Caco-2 (cell line): ENCODE results near the gene GIMD1. TPM values are rescaled to one million over a fixed set of nuclear protein-coding genes. Genes with fewer than 3 reads are reported as not detected.
"Not testable (repeated sequence)": the region's sequence is repeated elsewhere in the genome, so short reads cannot be mapped to it uniquely, and the experiment has no call there.

Source experiments
- BruUV-seq: library from RNA; stranded (reverse); fragments of 400-500 nt; replicated peaks from 2 replicates; lab custom pipeline; 2021; lab: Mats Ljungman, UMichigan
- CTCF ChIA-PET: fragments of 300-600 bp; sonication (Branson Sonifier 250); formaldehyde crosslinking; loops from one replicate; lab custom pipeline; 2022; ENCODE audit warnings: antibody characterized with exemption; lab: Charles Lee
- POLR2A ChIA-PET: fragments of 300-600 bp; sonication (Branson Sonifier 250); formaldehyde crosslinking; loops from one replicate; lab custom pipeline; 2022; ENCODE audit warnings: antibody characterized with exemption; lab: Charles Lee
- DNase-seq, 2 experiments: peaks; one replicate each; pipeline versions ENCODE4 v3.0.0 to v3.0.0-alpha.2; 2020 to 2022
- H3K27me3 ChIP-seq: replicated peaks from 2 replicates; pipeline ENCODE4 v1.6.0; 2011; ENCODE audit warnings: low read length; ENCODE audit not compliant: control insufficient read depth, insufficient read depth
- H3K36me3 ChIP-seq: 2 replicates; pipeline ENCODE4 v1.5.1; 2011; ENCODE audit warnings: low read length; ENCODE audit not compliant: control insufficient read depth, insufficient read depth
- H3K4me1 ChIP-seq: fragments of 250-450 bp; sonication (Bioruptor Pico); 2 replicates; pipeline ENCODE4 v1.5.1; 2020; ENCODE audit warnings: mild to moderate bottlenecking
- H3K4me3 ChIP-seq: 2 replicates; pipeline ENCODE4 v1.5.1; 2011; ENCODE audit warnings: low read depth, mild to moderate bottlenecking, control low read depth, low read length
- H3K9me3 ChIP-seq: fragments of 250-450 bp; sonication (Bioruptor Pico); 2 replicates; pipeline ENCODE4 v1.5.1; 2020; ENCODE audit warnings: mild to moderate bottlenecking, moderate library complexity
- H3K27ac Mint-ChIP-seq: one replicate; pipeline ENCODE4 v1.8.0; 2022; ENCODE audit warnings: mixed read lengths; ENCODE audit not compliant: unreplicated experiment
- H3K27me3 Mint-ChIP-seq: one replicate; pipeline ENCODE4 v1.8.0; 2022; ENCODE audit warnings: mixed read lengths; ENCODE audit not compliant: insufficient read depth, unreplicated experiment
- H3K36me3 Mint-ChIP-seq: one replicate; pipeline ENCODE4 v1.8.0; 2022; ENCODE audit warnings: mild to moderate bottlenecking, mixed read lengths; ENCODE audit not compliant: insufficient read depth, unreplicated experiment
- H3K4me1 Mint-ChIP-seq: one replicate; pipeline ENCODE4 v1.8.0; 2022; ENCODE audit warnings: low read depth, mixed read lengths; ENCODE audit not compliant: unreplicated experiment
- H3K4me3 Mint-ChIP-seq: one replicate; pipeline ENCODE4 v1.8.0; 2022; ENCODE audit warnings: mild to moderate bottlenecking, moderate library complexity, mixed read lengths; ENCODE audit not compliant: unreplicated experiment
- H3K9me3 Mint-ChIP-seq: one replicate; pipeline ENCODE4 v1.8.0; 2022; ENCODE audit warnings: mixed read lengths; ENCODE audit not compliant: unreplicated experiment
- intact Hi-C: fragments of 100-400 bp; cut with micrococcal nuclease; formaldehyde crosslinking; loops from one replicate; pipeline ENCODE4 v1.10.0; 2022; ENCODE audit not compliant: unreplicated experiment
- total RNA-seq: library from RNA; stranded (reverse); gene quantifications from 2 replicates; pipeline ENCODE4 v1.2.3, GENCODE V29; 2022
- TF ChIP-seq, protein P1 (sequence below), 2 experiments: fragments of 200-600 bp in 1 of 2; IDR thresholded peaks; 1 replicate in 1 of 2; 2 replicates in 1 of 2; pipeline versions ENCODE4 v1.5.1 to v1.8.0; 2011 to 2022; ENCODE audit warnings: antibody characterized with exemption in 1 of 2, control low read depth in 1 of 2, inconsistent platforms in 1 of 2, low read depth in 1 of 2, low read length in 1 of 2, mild to moderate bottlenecking in 1 of 2, moderate library complexity in 1 of 2; ENCODE audit not compliant: insufficient read depth in 1 of 2, severe bottlenecking in 1 of 2, unreplicated experiment in 1 of 2

GIMD1 gene
- total RNA-seq, 1 experiment from 2014 or later: not detected

DNA sequence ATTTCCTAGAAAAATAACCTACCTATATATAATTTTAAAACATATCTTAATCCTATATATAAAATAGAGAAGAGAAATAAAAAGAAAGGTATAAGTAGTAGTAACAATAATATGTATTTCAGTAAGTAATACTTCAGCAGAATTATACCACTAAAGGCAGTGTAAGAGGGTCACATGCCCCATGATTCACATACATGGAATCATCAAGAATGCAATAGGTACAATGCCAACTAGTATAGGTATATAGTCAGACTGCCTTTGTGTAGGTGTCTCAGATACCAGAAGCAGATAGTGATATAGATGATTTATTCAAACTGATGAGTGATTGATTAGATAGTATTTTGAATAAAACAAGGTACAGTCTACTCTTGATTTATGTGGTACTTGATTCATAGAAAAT, 42.8 kb downstream of the GIMD1 start:
- peaks cover 81% of the 10 kb centered on the region for H3K36me3 Mint-ChIP-seq

DNA sequence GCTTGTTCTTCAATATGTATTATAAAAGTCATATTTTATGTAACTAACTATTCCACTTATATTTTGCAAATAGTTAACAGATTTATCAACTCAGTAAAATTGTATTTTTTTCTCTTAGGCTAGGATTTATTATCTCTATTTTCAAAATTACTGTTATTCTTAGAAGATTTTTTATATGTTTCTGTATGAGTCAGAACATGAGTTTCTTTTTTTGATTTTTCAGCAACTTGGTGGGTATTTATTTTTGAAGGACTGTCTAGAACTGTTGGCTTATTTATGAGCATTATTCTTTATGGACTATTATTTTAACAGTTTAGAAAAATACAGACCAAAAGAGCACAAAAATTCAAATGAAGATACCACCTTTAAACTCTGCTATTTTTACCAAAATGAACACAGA, 45.5 kb downstream of the GIMD1 start:
- intact Hi-C loops: loop anchor here (2.0 kb wide), 1 partner anchor 16 kb away; no protein-coding TSS in a partner anchor
- H3K4me3 Mint-ChIP-seq: no peak overlapping the region
- no TSS peak for BruUV-seq
- TF ChIP-seq, protein P1, sequence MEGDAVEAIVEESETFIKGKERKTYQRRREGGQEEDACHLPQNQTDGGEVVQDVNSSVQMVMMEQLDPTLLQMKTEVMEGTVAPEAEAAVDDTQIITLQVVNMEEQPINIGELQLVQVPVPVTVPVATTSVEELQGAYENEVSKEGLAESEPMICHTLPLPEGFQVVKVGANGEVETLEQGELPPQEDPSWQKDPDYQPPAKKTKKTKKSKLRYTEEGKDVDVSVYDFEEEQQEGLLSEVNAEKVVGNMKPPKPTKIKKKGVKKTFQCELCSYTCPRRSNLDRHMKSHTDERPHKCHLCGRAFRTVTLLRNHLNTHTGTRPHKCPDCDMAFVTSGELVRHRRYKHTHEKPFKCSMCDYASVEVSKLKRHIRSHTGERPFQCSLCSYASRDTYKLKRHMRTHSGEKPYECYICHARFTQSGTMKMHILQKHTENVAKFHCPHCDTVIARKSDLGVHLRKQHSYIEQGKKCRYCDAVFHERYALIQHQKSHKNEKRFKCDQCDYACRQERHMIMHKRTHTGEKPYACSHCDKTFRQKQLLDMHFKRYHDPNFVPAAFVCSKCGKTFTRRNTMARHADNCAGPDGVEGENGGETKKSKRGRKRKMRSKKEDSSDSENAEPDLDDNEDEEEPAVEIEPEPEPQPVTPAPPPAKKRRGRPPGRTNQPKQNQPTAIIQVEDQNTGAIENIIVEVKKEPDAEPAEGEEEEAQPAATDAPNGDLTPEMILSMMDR (IDR thresholded peaks at IDR 0.05; ENCODE audit: insufficient read depth in 1 of 2, low read depth in 1 of 2, low read length in 1 of 2, severe bottlenecking in 1 of 2, unreplicated experiment in 1 of 2): no peak
- peaks cover 11% of the 10 kb centered on the region for H3K4me1 Mint-ChIP-seq
- no peaks in the 10 kb centered on the region for H3K27me3 Mint-ChIP-seq
- H3K27ac Mint-ChIP-seq: no peak overlapping the region
- no peaks in the 10 kb centered on the region for H3K9me3 Mint-ChIP-seq
- ChIA-PET CTCF (no interaction called here), POLR2A (interaction anchor here (0.7 kb wide), 1 partner anchor 59 kb away, joined by 4 read pairs; no protein-coding TSS in a partner anchor)
- Histone ChIP-seq H3K4me3 (no peak overlapping the region), H3K9me3 (no peaks in the 10 kb centered on the region), H3K36me3 (no peaks in the 10 kb centered on the region), H3K27me3 (no peaks in the 10 kb centered on the region), H3K4me1 (peaks cover 39% of the 10 kb centered on the region)
- no peak for DNase-seq
- H3K36me3 Mint-ChIP-seq: peaks cover 63% of the 10 kb centered on the region

More for the DNA sequence above, 42.8 kb downstream of the GIMD1 start:
- Histone ChIP-seq H3K9me3 (no peaks in the 10 kb centered on the region), H3K27me3 (no peaks in the 10 kb centered on the region), H3K4me1 (peaks cover 31% of the 10 kb centered on the region), H3K4me3 (no peak overlapping the region), H3K36me3 (no peaks in the 10 kb centered on the region)
- Mint-ChIP-seq H3K4me3 (no peak overlapping the region), H3K9me3 (no peaks in the 10 kb centered on the region), H3K27me3 (no peaks in the 10 kb centered on the region), H3K4me1 (peaks cover 11% of the 10 kb centered on the region), H3K27ac (no peak overlapping the region)
- no peak for DNase-seq
- TF ChIP-seq, protein P1 (IDR thresholded peaks at IDR 0.05; ENCODE audit: insufficient read depth in 1 of 2, low read depth in 1 of 2, low read length in 1 of 2, severe bottlenecking in 1 of 2, unreplicated experiment in 1 of 2): no peak
- ChIA-PET POLR2A (no interaction called here), CTCF (no interaction called here)
- intact Hi-C loops: no loop called here
- no TSS peak for BruUV-seq

- POLR2A ChIA-PET, H3K4me1 Mint-ChIP-seq, H3K4me3 ChIP-seq, H3K9me3 ChIP-seq, H3K9me3 Mint-ChIP-seq, H3K27ac Mint-ChIP-seq, CTCF ChIA-PET, H3K27me3 ChIP-seq, H3K36me3 ChIP-seq, BruUV-seq, H3K27me3 Mint-ChIP-seq: not testable (repeated sequence)
- intact Hi-C loops: loop anchor here (2.0 kb wide), 1 partner anchor 15 kb away; no protein-coding TSS in a partner anchor
- DNase-seq: peak; percentile 46 to 77
- peak overlapping the region; percentile 61 for H3K4me3 Mint-ChIP-seq
- H3K4me1 ChIP-seq: peaks cover 39% of the 10 kb centered on the region
- peaks cover 50% of the 10 kb centered on the region for H3K36me3 Mint-ChIP-seq
Measured at GRCh38 chr4:106321814-106322213, 46.8 kb downstream of the GIMD1 start.

- H3K9me3 Mint-ChIP-seq, intact Hi-C loops, POLR2A ChIA-PET, H3K4me3 ChIP-seq, DNase-seq, H3K27ac Mint-ChIP-seq, H3K36me3 ChIP-seq, H3K4me1 Mint-ChIP-seq, BruUV-seq, H3K27me3 ChIP-seq, CTCF ChIA-PET, H3K27me3 Mint-ChIP-seq, H3K9me3 ChIP-seq, H3K4me3 Mint-ChIP-seq: not testable (repeated sequence)
- H3K4me1 ChIP-seq: peaks cover 39% of the 10 kb centered on the region
- peaks cover 43% of the 10 kb centered on the region for H3K36me3 Mint-ChIP-seq
Measured at GRCh38 chr4:106321168-106321567, 47.4 kb downstream of the GIMD1 start.
